Fibroblast of lung (primary cell): ENCODE measurements around the gene POP4.

Experiments used
- EZH2 ChIP-seq: IDR thresholded peaks from 2 replicates; pipeline ENCODE4 v1.5.1; 2012; ENCODE audit warnings: low read length, control low read depth, mild to moderate bottlenecking; ENCODE audit errors: missing control alignments
- TF ChIP-seq, protein P1 (sequence below), 2 donors: IDR thresholded peaks in 1 of 2; conservative IDR thresholded peaks in 1 of 2; 1 replicate in 1 of 2; 2 replicates in 1 of 2; pipeline ENCODE4 v1.5.1; 2011 to 2012; ENCODE audit warnings: low read length in 2 of 2, control low read depth in 1 of 2, inconsistent platforms in 1 of 2, low read depth in 1 of 2, mild to moderate bottlenecking in 1 of 2

- TF ChIP-seq, protein P1, sequence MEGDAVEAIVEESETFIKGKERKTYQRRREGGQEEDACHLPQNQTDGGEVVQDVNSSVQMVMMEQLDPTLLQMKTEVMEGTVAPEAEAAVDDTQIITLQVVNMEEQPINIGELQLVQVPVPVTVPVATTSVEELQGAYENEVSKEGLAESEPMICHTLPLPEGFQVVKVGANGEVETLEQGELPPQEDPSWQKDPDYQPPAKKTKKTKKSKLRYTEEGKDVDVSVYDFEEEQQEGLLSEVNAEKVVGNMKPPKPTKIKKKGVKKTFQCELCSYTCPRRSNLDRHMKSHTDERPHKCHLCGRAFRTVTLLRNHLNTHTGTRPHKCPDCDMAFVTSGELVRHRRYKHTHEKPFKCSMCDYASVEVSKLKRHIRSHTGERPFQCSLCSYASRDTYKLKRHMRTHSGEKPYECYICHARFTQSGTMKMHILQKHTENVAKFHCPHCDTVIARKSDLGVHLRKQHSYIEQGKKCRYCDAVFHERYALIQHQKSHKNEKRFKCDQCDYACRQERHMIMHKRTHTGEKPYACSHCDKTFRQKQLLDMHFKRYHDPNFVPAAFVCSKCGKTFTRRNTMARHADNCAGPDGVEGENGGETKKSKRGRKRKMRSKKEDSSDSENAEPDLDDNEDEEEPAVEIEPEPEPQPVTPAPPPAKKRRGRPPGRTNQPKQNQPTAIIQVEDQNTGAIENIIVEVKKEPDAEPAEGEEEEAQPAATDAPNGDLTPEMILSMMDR (conservative IDR thresholded peaks at IDR 0.05 in 1 of 2, IDR thresholded peaks at IDR 0.05 in 1 of 2; ENCODE audit: low read depth in 1 of 2, low read length in 2 of 2), result no peak
- TF ChIP-seq EZH2, result no peak
Observed at GRCh38 chr19:29566496-29567054, 39.5 kb upstream of the POP4 start.
